Gastrocnemius medialis (tissue), 4 donors: ENCODE results near the gene FRK. TPM values are rescaled to one million over a fixed set of nuclear protein-coding genes. Genes with fewer than 3 reads are reported as not detected.
"Not testable (repeated sequence)": the region's sequence is repeated elsewhere in the genome, so short reads cannot be mapped to it uniquely, and the experiment has no call there.

Source experiments
- ATAC-seq, 2 donors: fragments of 150-250 bp; one replicate each; pipeline ENCODE4 v1.9.1; 2016
- DNase-seq, 2 donors: peaks; one replicate each; pipeline ENCODE4 v3.0.0-alpha.2; 2019
- H3K27ac ChIP-seq, 4 donors: fragments of 200-600 bp; sonication (generic); 1 replicate in 1 of 4; 2 replicates in 3 of 4; pipeline ENCODE4 v1.5.1; 2016 to 2018; ENCODE audit warnings: mild to moderate bottlenecking in 2 of 4, moderate library complexity in 1 of 4
- H3K27me3 ChIP-seq, 3 donors: fragments of 200-600 bp; sonication (generic) in 2 of 3; 1 replicate in 1 of 3; 2 replicates in 2 of 3; pipeline versions ENCODE4 v1.5.1 to v1.6.0; 2016 to 2019; ENCODE audit warnings: mild to moderate bottlenecking in 1 of 3, moderate library complexity in 1 of 3
- H3K36me3 ChIP-seq, 2 donors: fragments of 200-600 bp; sonication (generic) in 1 of 2; one replicate each; pipeline ENCODE4 v1.5.1; 2017 to 2018
- H3K4me1 ChIP-seq, 2 donors: fragments of 200-600 bp; sonication (generic) in 1 of 2; one replicate each; pipeline ENCODE4 v1.5.1; 2016 to 2017; ENCODE audit warnings: mild to moderate bottlenecking in 2 of 2
- H3K4me3 ChIP-seq, 4 donors: fragments of 200-600 bp; sonication (generic) in 3 of 4; 1 replicate in 1 of 4; 2 replicates in 3 of 4; pipeline ENCODE4 v1.5.1; 2016 to 2019; ENCODE audit warnings: mild to moderate bottlenecking in 2 of 4
- H3K9me3 ChIP-seq, 3 donors: fragments of 200-600 bp; sonication (generic) in 2 of 3; 1 replicate in 1 of 3; 2 replicates in 2 of 3; pipeline ENCODE4 v1.5.1; 2016 to 2019
- CTCF ChIP-seq, 5 experiments: fragments of 450-650 bp in 3 of 5; fragments of 200-600 bp in 2 of 5; sonication (generic) in 2 of 5; IDR thresholded peaks in 4 of 5; conservative IDR thresholded peaks in 1 of 5; 1 replicate in 4 of 5; 2 replicates in 1 of 5; pipeline ENCODE4 v1.5.1; 2016 to 2019; ENCODE audit warnings: antibody characterized with exemption in 5 of 5, mild to moderate bottlenecking in 3 of 5, moderate library complexity in 3 of 5
- POLR2A ChIP-seq, 2 donors: fragments of 450-650 bp; IDR thresholded peaks; one replicate each; pipeline ENCODE4 v1.6.1; 2017; ENCODE audit warnings: antibody characterized with exemption in 2 of 2, mild to moderate bottlenecking in 2 of 2, moderate library complexity in 2 of 2
- in situ Hi-C, 4 donors: fragments of 200-750 bp; cut with MboI; loops; one replicate each; pipeline versions ENCODE4 v1.15.0 to v1.8.0; 2017; ENCODE audit warnings: low sequenced_read_pairs in 4 of 4
- intact Hi-C: fragments of 100-400 bp; cut with DNase I; formaldehyde crosslinking; loops from one replicate; pipeline ENCODE4 v1.15.1; 2023; ENCODE audit warnings: low total_unique reads
- total RNA-seq, 4 donors: library from RNA; depleted of rRNA; stranded (reverse); fragments of >200 nt; gene quantifications; one replicate each; pipeline versions ENCODE4 v1.1.0 to v1.2.3, GENCODE V29; 2016

FRK gene
- total RNA-seq, 4 donors from 2014 or later = 1.3 to 4.8 (median 1.7) TPM

GRCh38 chr6:115891750-115892149, 168.9 kb downstream of the FRK start:
- no peak overlapping the region for H3K27ac ChIP-seq
- H3K36me3 ChIP-seq = no peaks in the 10 kb centered on the region
- in situ Hi-C loops (loop anchor here in 1 of 4 donors (10.0 kb wide), 1 partner anchor 1147 kb away; no protein-coding TSS in a partner anchor), intact Hi-C loops (no loop called here)
- no peak for DNase-seq
- no peaks in the 10 kb centered on the region for H3K27me3 ChIP-seq
- H3K4me1 ChIP-seq = no peaks in the 10 kb centered on the region
- no peak for TF ChIP-seq CTCF (IDR thresholded peaks at IDR 0.05 in 4 of 5, conservative IDR thresholded peaks at IDR 0.05 in 1 of 5)
- no peak for TF ChIP-seq POLR2A (IDR thresholded peaks at IDR 0.05)
- ATAC-seq = no peak
- H3K4me3 ChIP-seq = no peak overlapping the region
- H3K9me3 ChIP-seq = no peaks in the 10 kb centered on the region

- Histone ChIP-seq H3K4me1 (no peaks in the 10 kb centered on the region), H3K9me3 (no peaks in the 10 kb centered on the region), H3K36me3 (no peaks in the 10 kb centered on the region), H3K27ac (no peak overlapping the region), H3K27me3 (no peaks in the 10 kb centered on the region), H3K4me3 (no peak overlapping the region)
- DNase-seq = no peak
- no peak for ATAC-seq
- TF ChIP-seq POLR2A (IDR thresholded peaks at IDR 0.05) (no peak), CTCF (IDR thresholded peaks at IDR 0.05 in 4 of 5, conservative IDR thresholded peaks at IDR 0.05 in 1 of 5) (no peak)
- intact Hi-C loops = no loop called here
- in situ Hi-C loops = loop anchor here in 1 of 4 donors (10.0 kb wide), 1 partner anchor 1146 kb away; no protein-coding TSS in a partner anchor
These were observed 169.5 kb downstream of the FRK start for GRCh38 chr6:115891111-115891669.

- H3K27ac ChIP-seq = no peak overlapping the region
- H3K27me3 ChIP-seq = no peaks in the 10 kb centered on the region
- no peaks in the 10 kb centered on the region for H3K9me3 ChIP-seq
- ATAC-seq = no peak
- H3K4me1 ChIP-seq = no peaks in the 10 kb centered on the region
- no peak for DNase-seq
- TF ChIP-seq POLR2A (IDR thresholded peaks at IDR 0.05) (no peak), CTCF (IDR thresholded peaks at IDR 0.05 in 4 of 5, conservative IDR thresholded peaks at IDR 0.05 in 1 of 5) (no peak)
- no peak overlapping the region for H3K4me3 ChIP-seq
- intact Hi-C loops = no loop called here
- in situ Hi-C loops = loop anchor here in 1 of 4 donors (10.0 kb wide), 1 partner anchor 1145 kb away; no protein-coding TSS in a partner anchor
- no peaks in the 10 kb centered on the region for H3K36me3 ChIP-seq
These were observed 170.5 kb downstream of the FRK start for GRCh38 chr6:115890238-115890637.

- H3K4me3 ChIP-seq, ATAC-seq, intact Hi-C loops, DNase-seq, H3K36me3 ChIP-seq, H3K9me3 ChIP-seq, H3K27ac ChIP-seq, in situ Hi-C loops, H3K4me1 ChIP-seq, H3K27me3 ChIP-seq: not testable (repeated sequence)
These were observed 171.8 kb downstream of the FRK start for GRCh38 chr6:115888687-115889470.

DNA sequence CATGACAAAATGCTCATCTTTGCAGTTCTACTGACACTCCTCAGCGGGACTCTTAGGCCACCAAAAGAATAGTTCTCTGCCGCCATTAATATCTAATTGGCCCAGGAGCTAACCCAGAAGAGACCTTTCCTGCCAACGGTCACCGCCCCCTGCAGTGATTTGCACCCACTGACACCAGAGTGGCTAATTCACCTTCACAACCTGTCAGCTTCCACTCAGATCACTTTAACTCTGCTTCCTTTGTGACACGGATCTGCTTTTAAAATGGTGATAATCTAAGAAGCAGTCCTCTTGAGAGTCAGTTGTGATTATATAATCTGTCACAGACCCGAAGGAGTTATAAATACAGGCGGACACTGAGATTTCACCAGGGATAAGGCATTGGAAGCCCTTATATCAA, 172.8 kb downstream of the FRK start:
- H3K27ac ChIP-seq = no peak overlapping the region
- TF ChIP-seq POLR2A (IDR thresholded peaks at IDR 0.05) (no peak), CTCF (IDR thresholded peaks at IDR 0.05 in 4 of 5, conservative IDR thresholded peaks at IDR 0.05 in 1 of 5) (no peak)
- no peaks in the 10 kb centered on the region for H3K4me1 ChIP-seq
- H3K27me3 ChIP-seq = no peaks in the 10 kb centered on the region
- H3K36me3 ChIP-seq = no peaks in the 10 kb centered on the region
- no peak for ATAC-seq
- intact Hi-C loops (no loop called here), in situ Hi-C loops (no loop called here)
- H3K9me3 ChIP-seq = no peaks in the 10 kb centered on the region
- H3K4me3 ChIP-seq = no peak overlapping the region
- no peak for DNase-seq
